HEK293 (cell line): Measurements from ENCODE around the gene UBE2D2.
"Not testable (repeated sequence)": the region's sequence is repeated elsewhere in the genome, so short reads cannot be mapped to it uniquely, and the experiment has no call there.

ENCODE experiments used
- CTCF ChIP-seq: fragments of 450-650 bp; formaldehyde crosslinking; IDR thresholded peaks from 2 replicates; pipeline ENCODE4 v1.5.1; 2016; ENCODE audit warnings: missing biosample characterization, missing genetic modification characterization
- GLI4 ChIP-seq: fragments of 450-650 bp; formaldehyde crosslinking; IDR thresholded peaks from 2 replicates; pipeline ENCODE4 v1.5.1; 2016; ENCODE audit warnings: missing biosample characterization, missing genetic modification characterization
- RBAK ChIP-seq: fragments of 450-650 bp; formaldehyde crosslinking; IDR thresholded peaks from 2 replicates; pipeline ENCODE4 v1.5.1; 2016; ENCODE audit warnings: missing biosample characterization, missing genetic modification characterization
- WT1 ChIP-seq: fragments of 450-650 bp; formaldehyde crosslinking; IDR thresholded peaks from 2 replicates; pipeline ENCODE4 v1.5.1; 2016; ENCODE audit warnings: missing biosample characterization, missing genetic modification characterization
- ZNF10 ChIP-seq: fragments of 450-650 bp; formaldehyde crosslinking; IDR thresholded peaks from 2 replicates; pipeline ENCODE4 v1.5.1; 2017; ENCODE audit warnings: missing biosample characterization, missing genetic modification characterization
- ZNF121 ChIP-seq: fragments of 450-650 bp; formaldehyde crosslinking; IDR thresholded peaks from 2 replicates; pipeline ENCODE4 v1.5.1; 2016; ENCODE audit warnings: missing biosample characterization, missing genetic modification characterization
- ZNF146 ChIP-seq: fragments of 450-650 bp; formaldehyde crosslinking; IDR thresholded peaks from 2 replicates; pipeline ENCODE4 v1.5.1; 2016; ENCODE audit warnings: missing biosample characterization, missing genetic modification characterization
- ZNF280D ChIP-seq: fragments of 450-650 bp; formaldehyde crosslinking; IDR thresholded peaks from 2 replicates; pipeline ENCODE4 v1.5.1; 2016; ENCODE audit warnings: missing biosample characterization, missing genetic modification characterization
- ZNF311 ChIP-seq: fragments of 450-650 bp; formaldehyde crosslinking; IDR thresholded peaks from 2 replicates; pipeline ENCODE4 v1.5.1; 2017; ENCODE audit warnings: missing biosample characterization, missing genetic modification characterization, borderline replicate concordance
- ZNF518A ChIP-seq: fragments of 450-650 bp; formaldehyde crosslinking; conservative IDR thresholded peaks from 2 replicates; pipeline ENCODE4 v1.5.1; 2016; ENCODE audit warnings: low read depth, missing biosample characterization, missing genetic modification characterization

- TF ChIP-seq GLI4; RBAK (tag by site-specific recombination); CTCF (tag by site-specific recombination); ZNF280D (tag by site-specific recombination); ZNF311 (tag by site-specific recombination); WT1 (tag by site-specific recombination); ZNF518A (tag by site-specific recombination); ZNF10; ZNF121 (tag by site-specific recombination); ZNF146 (tag by site-specific recombination): not testable (repeated sequence)
Observed at GRCh38 chr5:139546593-139546992, 14.5 kb upstream of the UBE2D2 start.
